Loucy (cell line): ENCODE measurements around the gene ECHS1.

ENCODE experiments used
- EZH2phosphoT487 ChIP-seq: fragments of 200-600 bp; IDR thresholded peaks from 2 replicates; pipeline ENCODE4 v1.6.1; 2018; ENCODE audit warnings: antibody characterized with exemption, mild to moderate bottlenecking, moderate library complexity, borderline replicate concordance
- TF ChIP-seq, protein P1 (sequence below): fragments of 200-600 bp; sonication (generic); conservative IDR thresholded peaks from 2 replicates; pipeline ENCODE4 v1.5.1; 2014; ENCODE audit warnings: mild to moderate bottlenecking, antibody characterized with exemption, low read length

DNA sequence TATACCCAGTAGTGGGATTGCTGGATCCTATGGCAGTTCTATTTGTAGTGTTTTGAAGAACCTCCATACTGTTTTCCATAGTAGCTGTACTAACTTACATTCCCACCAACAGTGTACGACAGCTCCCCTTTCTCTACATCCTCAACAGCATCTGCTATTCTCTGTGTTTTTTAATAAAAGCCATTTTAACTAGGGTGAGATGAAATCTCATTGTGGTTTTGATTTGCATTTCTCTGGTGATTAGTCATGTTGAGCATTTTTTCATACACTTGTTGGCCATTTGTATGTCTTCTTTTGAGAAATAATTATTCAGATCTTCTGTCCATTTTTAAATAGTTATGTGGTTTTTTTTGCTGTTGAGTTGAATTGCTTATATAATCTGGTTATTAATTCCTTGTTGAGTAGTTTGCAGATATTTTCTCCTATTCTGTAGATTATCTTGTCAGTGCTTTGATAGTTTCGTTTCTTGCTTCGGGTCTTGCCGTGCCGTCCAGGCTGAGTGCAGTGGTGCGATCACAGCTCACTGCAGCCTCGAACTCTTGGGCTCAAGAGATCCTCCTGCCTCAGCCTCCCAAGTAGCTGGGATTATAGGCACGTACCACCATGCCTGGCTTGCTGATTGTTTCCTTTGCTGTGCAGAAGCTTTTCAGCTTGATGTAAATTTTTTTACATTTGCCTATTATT, 32.8 kb upstream of the ECHS1 start:
- TF ChIP-seq, protein P1, sequence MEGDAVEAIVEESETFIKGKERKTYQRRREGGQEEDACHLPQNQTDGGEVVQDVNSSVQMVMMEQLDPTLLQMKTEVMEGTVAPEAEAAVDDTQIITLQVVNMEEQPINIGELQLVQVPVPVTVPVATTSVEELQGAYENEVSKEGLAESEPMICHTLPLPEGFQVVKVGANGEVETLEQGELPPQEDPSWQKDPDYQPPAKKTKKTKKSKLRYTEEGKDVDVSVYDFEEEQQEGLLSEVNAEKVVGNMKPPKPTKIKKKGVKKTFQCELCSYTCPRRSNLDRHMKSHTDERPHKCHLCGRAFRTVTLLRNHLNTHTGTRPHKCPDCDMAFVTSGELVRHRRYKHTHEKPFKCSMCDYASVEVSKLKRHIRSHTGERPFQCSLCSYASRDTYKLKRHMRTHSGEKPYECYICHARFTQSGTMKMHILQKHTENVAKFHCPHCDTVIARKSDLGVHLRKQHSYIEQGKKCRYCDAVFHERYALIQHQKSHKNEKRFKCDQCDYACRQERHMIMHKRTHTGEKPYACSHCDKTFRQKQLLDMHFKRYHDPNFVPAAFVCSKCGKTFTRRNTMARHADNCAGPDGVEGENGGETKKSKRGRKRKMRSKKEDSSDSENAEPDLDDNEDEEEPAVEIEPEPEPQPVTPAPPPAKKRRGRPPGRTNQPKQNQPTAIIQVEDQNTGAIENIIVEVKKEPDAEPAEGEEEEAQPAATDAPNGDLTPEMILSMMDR: no peak
- no peak for TF ChIP-seq EZH2phosphoT487
